ENCODE results near the gene NRF1. TPM values are rescaled to one million over a fixed set of nuclear protein-coding genes. Genes with fewer than 3 reads are reported as not detected.

Gene NRF1
- total RNA-seq, 1 donor from 2014 or later = 25.6 TPM

DNA sequence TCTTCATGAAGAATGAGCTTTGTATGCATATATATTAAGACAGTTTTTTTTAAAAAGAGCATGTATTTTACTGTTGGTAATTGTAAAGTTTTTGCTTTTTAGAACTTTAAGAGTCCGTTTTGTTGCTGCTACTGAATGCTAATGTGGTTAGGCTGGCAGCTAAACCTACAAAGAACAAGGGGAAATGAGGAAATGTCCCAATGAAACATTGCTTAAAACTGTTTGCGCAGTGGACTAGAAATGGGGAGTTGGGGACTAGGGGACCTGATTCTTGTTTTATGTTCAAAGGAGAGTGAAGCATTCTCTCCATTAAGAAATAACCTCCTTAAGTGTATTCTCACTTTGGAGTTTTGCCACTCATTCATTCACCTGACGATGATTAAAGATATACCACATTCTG, 5.7 kb downstream of the NRF1 start:
- no peak overlapping the region for H3K27ac Mint-ChIP-seq
- H3K9me3 Mint-ChIP-seq = peaks cover 4% of the 10 kb centered on the region

DNA sequence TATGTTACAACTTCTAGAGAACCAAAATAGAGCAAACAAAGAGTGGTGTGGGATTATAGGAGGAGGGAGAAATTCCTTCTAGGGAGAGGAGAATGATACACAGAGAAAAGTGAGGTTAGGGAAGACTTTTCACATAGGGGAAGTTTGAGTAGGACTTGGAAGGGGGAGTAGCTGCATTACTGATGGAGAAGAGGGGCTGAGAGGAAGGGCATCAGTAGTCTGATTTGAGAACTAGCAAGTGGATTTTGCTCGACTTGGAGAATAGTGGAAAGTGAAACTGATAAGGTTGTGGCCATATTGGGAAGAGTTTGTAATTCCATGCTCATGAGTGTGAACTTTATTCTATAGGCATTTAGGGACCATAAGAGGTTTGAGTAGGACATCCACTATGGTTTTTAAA, 6.1 kb downstream of the NRF1 start:
- peaks cover 34% of the 10 kb centered on the region for H3K4me1 Mint-ChIP-seq (ENCODE audit: unreplicated experiment)
- DNase-seq (ENCODE audit: extremely low spot score, unreplicated experiment) = no peak
- no peak overlapping the region for H3K4me3 Mint-ChIP-seq
- H3K27ac Mint-ChIP-seq = no peak overlapping the region
- peaks cover 16% of the 10 kb centered on the region for H3K36me3 Mint-ChIP-seq
- TF ChIP-seq, protein P1, sequence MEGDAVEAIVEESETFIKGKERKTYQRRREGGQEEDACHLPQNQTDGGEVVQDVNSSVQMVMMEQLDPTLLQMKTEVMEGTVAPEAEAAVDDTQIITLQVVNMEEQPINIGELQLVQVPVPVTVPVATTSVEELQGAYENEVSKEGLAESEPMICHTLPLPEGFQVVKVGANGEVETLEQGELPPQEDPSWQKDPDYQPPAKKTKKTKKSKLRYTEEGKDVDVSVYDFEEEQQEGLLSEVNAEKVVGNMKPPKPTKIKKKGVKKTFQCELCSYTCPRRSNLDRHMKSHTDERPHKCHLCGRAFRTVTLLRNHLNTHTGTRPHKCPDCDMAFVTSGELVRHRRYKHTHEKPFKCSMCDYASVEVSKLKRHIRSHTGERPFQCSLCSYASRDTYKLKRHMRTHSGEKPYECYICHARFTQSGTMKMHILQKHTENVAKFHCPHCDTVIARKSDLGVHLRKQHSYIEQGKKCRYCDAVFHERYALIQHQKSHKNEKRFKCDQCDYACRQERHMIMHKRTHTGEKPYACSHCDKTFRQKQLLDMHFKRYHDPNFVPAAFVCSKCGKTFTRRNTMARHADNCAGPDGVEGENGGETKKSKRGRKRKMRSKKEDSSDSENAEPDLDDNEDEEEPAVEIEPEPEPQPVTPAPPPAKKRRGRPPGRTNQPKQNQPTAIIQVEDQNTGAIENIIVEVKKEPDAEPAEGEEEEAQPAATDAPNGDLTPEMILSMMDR (conservative IDR thresholded peaks at IDR 0.05) = no peak
- H3K27me3 Mint-ChIP-seq = no peaks in the 10 kb centered on the region
- peaks cover 4% of the 10 kb centered on the region for H3K9me3 Mint-ChIP-seq

More for the DNA sequence above, 5.7 kb downstream of the NRF1 start:
- Mint-ChIP-seq H3K4me1 (ENCODE audit: unreplicated experiment) (peaks cover 35% of the 10 kb centered on the region), H3K4me3 (no peak overlapping the region), H3K36me3 (peaks cover 16% of the 10 kb centered on the region), H3K27me3 (no peaks in the 10 kb centered on the region)
- TF ChIP-seq, protein P1 (conservative IDR thresholded peaks at IDR 0.05) = no peak
- no peak for DNase-seq (ENCODE audit: extremely low spot score, unreplicated experiment)

DNA sequence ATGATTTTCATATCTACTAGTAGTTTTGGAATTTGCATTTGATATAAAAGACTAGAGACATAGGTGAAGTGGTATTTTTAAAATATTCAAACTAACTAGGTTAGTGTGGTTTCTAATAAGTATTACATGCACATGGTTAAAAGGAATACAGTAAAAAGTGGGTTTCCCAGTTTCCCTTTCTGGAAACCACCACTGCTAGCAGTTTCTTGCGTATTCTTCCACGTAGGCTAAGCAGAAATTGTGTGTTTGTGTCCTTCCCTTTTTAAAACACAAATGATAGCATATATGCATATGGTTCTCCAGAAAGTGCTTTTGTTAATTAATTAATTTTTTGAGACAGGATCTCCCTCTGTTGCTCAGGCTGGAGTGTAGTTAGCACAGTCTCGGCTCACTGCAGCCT, 15.4 kb downstream of the NRF1 start:
- TF ChIP-seq, protein P1 (conservative IDR thresholded peaks at IDR 0.05) = no peak
- no peaks in the 10 kb centered on the region for H3K27me3 Mint-ChIP-seq
- peaks cover 6% of the 10 kb centered on the region for H3K36me3 Mint-ChIP-seq
- H3K27ac Mint-ChIP-seq = no peak overlapping the region
- H3K4me1 Mint-ChIP-seq (ENCODE audit: unreplicated experiment) = peaks cover 4% of the 10 kb centered on the region
- no peak overlapping the region for H3K4me3 Mint-ChIP-seq
- no peak for DNase-seq (ENCODE audit: extremely low spot score, unreplicated experiment)
- H3K9me3 Mint-ChIP-seq = no peaks in the 10 kb centered on the region

DNA sequence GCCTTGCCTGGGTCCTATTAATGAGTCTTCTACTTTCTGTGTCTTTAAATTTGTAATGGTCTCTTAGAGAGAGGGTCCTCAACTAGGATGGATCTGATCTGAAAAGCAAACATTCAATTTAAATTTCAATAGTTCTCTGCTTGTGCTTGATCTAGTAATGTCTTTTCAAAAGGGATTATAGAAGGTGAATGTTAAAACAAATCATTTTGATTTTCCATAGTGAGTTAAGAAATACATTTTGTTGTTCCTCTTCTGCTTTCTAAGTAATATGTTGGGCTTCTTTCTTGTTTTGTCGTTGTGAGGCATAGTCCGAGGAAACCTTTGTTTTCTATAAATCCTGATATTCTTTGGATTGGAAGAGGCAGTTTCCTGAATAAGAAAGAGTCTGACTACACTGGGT, 18.8 kb downstream of the NRF1 start:
- no peak overlapping the region for H3K27ac Mint-ChIP-seq
- H3K27me3 Mint-ChIP-seq = no peaks in the 10 kb centered on the region

DNA sequence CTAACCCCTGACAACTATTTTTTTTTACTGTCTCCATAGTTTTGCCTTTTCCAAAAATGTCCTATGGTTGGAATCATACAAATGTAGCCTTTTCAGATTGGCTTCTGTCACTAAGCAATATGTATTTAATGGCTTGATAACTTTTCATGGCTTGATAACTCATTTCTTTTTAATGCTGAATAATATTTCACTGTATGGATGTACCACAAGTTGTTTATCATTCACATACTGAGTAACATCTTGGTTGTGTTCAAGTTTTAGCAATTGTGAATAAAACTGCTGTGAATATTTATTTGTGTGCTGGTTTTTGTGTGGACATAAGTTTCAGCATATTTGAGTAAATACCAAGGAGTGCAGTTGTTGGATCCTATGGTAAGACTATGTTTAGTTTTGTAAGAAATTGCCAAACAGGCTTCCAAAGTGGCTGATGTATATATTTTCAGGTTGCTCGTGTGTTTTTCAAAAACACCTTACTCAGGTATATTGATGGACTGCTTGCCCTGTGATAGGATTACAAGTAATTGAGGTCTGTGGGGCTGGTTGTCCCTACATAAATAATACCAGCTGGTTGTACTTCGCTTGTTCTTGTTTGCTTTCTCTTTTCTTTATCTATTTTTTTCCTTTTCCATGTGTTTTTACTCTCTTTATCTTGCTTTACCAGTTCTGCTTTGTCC, 23.0 kb downstream of the NRF1 start:
- DNase-seq (ENCODE audit: extremely low spot score, unreplicated experiment) = no peak
- Mint-ChIP-seq H3K27me3 (no peaks in the 10 kb centered on the region), H3K27ac (no peak overlapping the region), H3K4me1 (ENCODE audit: unreplicated experiment) (peaks cover 10% of the 10 kb centered on the region), H3K9me3 (no peaks in the 10 kb centered on the region), H3K4me3 (no peak overlapping the region), H3K36me3 (peaks cover 4% of the 10 kb centered on the region)
- TF ChIP-seq, protein P1 (conservative IDR thresholded peaks at IDR 0.05) = no peak

More for the DNA sequence above, 18.8 kb downstream of the NRF1 start:
- no peak for DNase-seq (ENCODE audit: extremely low spot score, unreplicated experiment)
- Mint-ChIP-seq H3K9me3 (no peaks in the 10 kb centered on the region), H3K4me1 (ENCODE audit: unreplicated experiment) (peaks cover 5% of the 10 kb centered on the region), H3K4me3 (no peak overlapping the region), H3K36me3 (peaks cover 4% of the 10 kb centered on the region)
- TF ChIP-seq, protein P1 (conservative IDR thresholded peaks at IDR 0.05) = no peak
